Endothelial cell of umbilical vein (primary cell): ENCODE measurements around the gene OR5B12. TPM values are rescaled to one million over a fixed set of nuclear protein-coding genes. Genes with fewer than 3 reads are reported as not detected.

ENCODE experiments used
- BruUV-seq: library from RNA; stranded (reverse); fragments of 400-500 nt; replicated peaks from 2 replicates; lab custom pipeline; 2021; lab: Mats Ljungman, UMichigan
- CTCF ChIA-PET: fragments of 300-600, 350-600 bp; sonication (Branson Sonifier 250); formaldehyde crosslinking; loops from one replicate; lab custom pipeline; 2021; ENCODE audit warnings: antibody characterized with exemption, inconsistent platforms; lab: Charles Lee
- POLR2A ChIA-PET: fragments of 300-600, 350-600 bp; sonication (Branson Sonifier 250); formaldehyde crosslinking; loops from one replicate; lab custom pipeline; 2021; ENCODE audit warnings: antibody characterized with exemption, inconsistent platforms; lab: Charles Lee
- DNase-seq: peaks from one replicate; pipeline ENCODE4 v3.0.0-alpha.2; 2011; ENCODE audit warnings: low read depth, low spot score
- FAIRE-seq: peaks from 2 replicates; lab custom pipeline; 2011; peaks lifted over from hg19 to GRCh38; lab: Jason Lieb, UNC
- H2AFZ ChIP-seq: 2 replicates; pipeline ENCODE4 v1.6.0; 2012; ENCODE audit warnings: low read depth, low read length, control low read depth, inconsistent platforms
- H3K27ac ChIP-seq: 2 replicates; pipeline ENCODE4 v1.5.1; 2011; ENCODE audit warnings: low read depth, mild to moderate bottlenecking, control low read depth, low read length, moderate library complexity; ENCODE audit not compliant: insufficient read depth
- H3K27me3 ChIP-seq, 2 experiments: 2 replicates each; pipeline versions ENCODE4 v1.6.0 to v1.6.1; 2011; ENCODE audit warnings: low read length in 2 of 2, mixed read lengths in 1 of 2; ENCODE audit not compliant: control insufficient read depth in 2 of 2, insufficient read depth in 2 of 2
- H3K36me3 ChIP-seq, 2 experiments: 2 replicates in 1 of 2; 3 replicates in 1 of 2; pipeline ENCODE4 v1.5.1; 2011; ENCODE audit warnings: low read length in 2 of 2, mild to moderate bottlenecking in 1 of 2, moderate library complexity in 1 of 2; ENCODE audit not compliant: control insufficient read depth in 2 of 2, insufficient read depth in 2 of 2; ENCODE audit errors: extremely low read depth in 1 of 2
- H3K4me1 ChIP-seq: 3 replicates; pipeline ENCODE4 v1.5.1; 2011; ENCODE audit warnings: mild to moderate bottlenecking, low read length; ENCODE audit not compliant: control insufficient read depth, insufficient read depth; ENCODE audit errors: extremely low read depth
- H3K4me2 ChIP-seq: 2 replicates; pipeline ENCODE4 v1.6.1; 2011; ENCODE audit warnings: low read length, control low read depth, mixed read lengths; ENCODE audit not compliant: insufficient read depth
- H3K4me3 ChIP-seq, 3 experiments: fragments of 200-600 bp in 1 of 3; sonication (generic), shearing (Covaris generic) in 1 of 3; replicated peaks in 1 of 3; 2 replicates each; pipeline ENCODE4 v1.5.1; 2011 to 2016; ENCODE audit warnings: control low read depth in 3 of 3, low read length in 3 of 3, mild to moderate bottlenecking in 2 of 3, inconsistent platforms in 1 of 3, low read depth in 1 of 3, moderate library complexity in 1 of 3; ENCODE audit not compliant: insufficient read depth in 1 of 3
- H3K79me2 ChIP-seq: 2 replicates; pipeline ENCODE4 v1.6.0; 2012; ENCODE audit warnings: low read length, inconsistent platforms; ENCODE audit not compliant: control insufficient read depth, insufficient read depth
- H3K9ac ChIP-seq: replicated peaks from 2 replicates; pipeline ENCODE3; 2011; ENCODE audit warnings: low read length, control low read depth; ENCODE audit not compliant: insufficient read depth; ENCODE audit errors: extremely low read depth
- H3K9me1 ChIP-seq: replicated peaks from 3 replicates; pipeline ENCODE4 v1.6.0; 2011; ENCODE audit warnings: mild to moderate bottlenecking, low read length; ENCODE audit not compliant: control insufficient read depth, insufficient read depth; ENCODE audit errors: extremely low read depth
- H3K9me3 ChIP-seq: replicated peaks from 2 replicates; pipeline ENCODE4 v1.5.1; 2012; ENCODE audit warnings: low read length, inconsistent platforms; ENCODE audit not compliant: control insufficient read depth, insufficient read depth
- H4K20me1 ChIP-seq: replicated peaks from 2 replicates; pipeline ENCODE3; 2011; ENCODE audit warnings: mild to moderate bottlenecking, low read length; ENCODE audit not compliant: control insufficient read depth, insufficient read depth; ENCODE audit errors: extremely low read depth
- EZH2 ChIP-seq: IDR thresholded peaks from 2 replicates; pipeline ENCODE4 v1.6.1; 2012; ENCODE audit warnings: borderline replicate concordance, low read depth, mild to moderate bottlenecking, moderate library complexity, low read length, inconsistent platforms; ENCODE audit not compliant: severe bottlenecking
- FOS ChIP-seq: IDR thresholded peaks from 2 replicates; pipeline ENCODE4 v1.6.1; 2011; ENCODE audit warnings: mild to moderate bottlenecking, low read length, moderate library complexity, borderline replicate concordance; ENCODE audit not compliant: insufficient read depth
- GATA2 ChIP-seq: IDR thresholded peaks from 2 replicates; pipeline ENCODE4 v1.7.0; 2011; ENCODE audit warnings: low read depth, mild to moderate bottlenecking, moderate library complexity, mixed read lengths, low read length; ENCODE audit not compliant: insufficient read length, insufficient read depth
- JUN ChIP-seq: IDR thresholded peaks from 2 replicates; pipeline ENCODE4 v1.6.1; 2011; ENCODE audit warnings: borderline replicate concordance, low read depth; ENCODE audit not compliant: insufficient read length, insufficient read depth
- MYC ChIP-seq: IDR thresholded peaks from one replicate; pipeline ENCODE4 v1.6.1; 2011; ENCODE audit warnings: mild to moderate bottlenecking, low read depth, low read length
- POLR2A ChIP-seq: IDR thresholded peaks from 2 replicates; pipeline ENCODE4 v1.6.1; 2012; ENCODE audit warnings: low read depth, mild to moderate bottlenecking, control low read depth, low read length
- POLR2AphosphoS5 ChIP-seq: IDR thresholded peaks from 2 replicates; pipeline ENCODE4 v1.6.1; 2012; ENCODE audit warnings: low read depth, mild to moderate bottlenecking, control low read depth, low read length, moderate library complexity; ENCODE audit not compliant: insufficient read depth
- dilution Hi-C: fragments of 300-500 bp; cut with MboI; formaldehyde crosslinking; loops from one replicate; pipeline ENCODE4 v1.15.0; 2019; ENCODE audit warnings: low sequenced_read_pairs; ENCODE audit not compliant: extremely low pct_ligation_motif_present
- intact Hi-C: fragments of 100-400 bp; cut with micrococcal nuclease; formaldehyde crosslinking; loops from one replicate; pipeline ENCODE4 v1.10.0; 2022
- polyA plus RNA-seq, 4 experiments: library from polyadenylated mRNA; depleted of rRNA in 3 of 4; stranded (reverse) in 3 of 4; unstranded in 1 of 4; fragments of >200 nt; gene quantifications; 2 replicates each; pipeline versions ENCODE4 v1.2.1 to v1.2.3, GENCODE V29; 2011 to 2012; ENCODE audit warnings: missing spikeins in 1 of 4
- total RNA-seq: library from RNA; stranded (reverse); gene quantifications from 2 replicates; pipeline ENCODE4 v1.2.3, GENCODE V29; 2021
- TF ChIP-seq, protein P1 (sequence below), 2 donors: IDR thresholded peaks; 1 replicate in 1 of 2; 2 replicates in 1 of 2; pipeline ENCODE4 v1.5.1; 2011; ENCODE audit warnings: low read length in 2 of 2, mild to moderate bottlenecking in 2 of 2, moderate library complexity in 2 of 2, control low read depth in 1 of 2, inconsistent platforms in 1 of 2, low read depth in 1 of 2; ENCODE audit not compliant: insufficient read depth in 1 of 2; ENCODE audit errors: extremely low read depth in 1 of 2
- TF ChIP-seq, protein P2 (sequence below): IDR thresholded peaks from 2 replicates; pipeline ENCODE4 v1.6.1; 2011; ENCODE audit not compliant: insufficient read depth, insufficient read length

Gene OR5B12
- total and polyA plus RNA-seq, 2 donors (not counting 3 experiments of a cell fraction or from before 2014, with no cell fraction given): not detected

DNA sequence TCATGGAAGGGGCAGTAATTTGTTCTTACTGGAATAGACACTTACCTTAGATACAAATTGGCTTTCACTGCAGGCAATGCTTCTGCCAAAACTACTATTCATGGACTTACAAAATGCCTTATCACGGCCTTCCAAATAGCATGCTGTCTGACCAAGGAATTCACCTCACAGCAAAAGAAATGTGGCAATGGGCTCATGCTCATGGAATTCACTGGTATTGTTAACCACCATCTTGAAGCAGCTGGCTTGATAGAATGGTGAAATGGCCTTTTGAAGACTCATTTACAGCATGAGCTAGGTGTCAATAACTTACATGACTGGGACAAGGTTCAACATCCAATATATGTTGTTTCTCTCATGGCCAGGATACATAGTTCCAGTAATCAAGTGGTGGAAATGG is 43.9 kb upstream of the OR5B12 start:
- Histone ChIP-seq H3K9ac (no peak overlapping the region), H3K27ac (no peak overlapping the region), H3K9me1 (no peaks in the 10 kb centered on the region), H4K20me1 (no peaks in the 10 kb centered on the region), H3K4me1 (no peaks in the 10 kb centered on the region), H3K9me3 (no peaks in the 10 kb centered on the region), H3K36me3 (no peaks in the 10 kb centered on the region), H3K4me3 (no peak overlapping the region), H3K4me2 (no peak overlapping the region), H2AFZ (no peak overlapping the region), H3K27me3 (no peaks in the 10 kb centered on the region), H3K79me2 (no peaks in the 10 kb centered on the region)
- DNase-seq: no peak
- FAIRE-seq: no peak
- POLR2A ChIA-PET: no interaction called here
- TF ChIP-seq POLR2AphosphoS5 (no peak), POLR2A (no peak), EZH2 (no peak), MYC (no peak), FOS (no peak), JUN (no peak), GATA2 (no peak)
- TF ChIP-seq, protein P1, sequence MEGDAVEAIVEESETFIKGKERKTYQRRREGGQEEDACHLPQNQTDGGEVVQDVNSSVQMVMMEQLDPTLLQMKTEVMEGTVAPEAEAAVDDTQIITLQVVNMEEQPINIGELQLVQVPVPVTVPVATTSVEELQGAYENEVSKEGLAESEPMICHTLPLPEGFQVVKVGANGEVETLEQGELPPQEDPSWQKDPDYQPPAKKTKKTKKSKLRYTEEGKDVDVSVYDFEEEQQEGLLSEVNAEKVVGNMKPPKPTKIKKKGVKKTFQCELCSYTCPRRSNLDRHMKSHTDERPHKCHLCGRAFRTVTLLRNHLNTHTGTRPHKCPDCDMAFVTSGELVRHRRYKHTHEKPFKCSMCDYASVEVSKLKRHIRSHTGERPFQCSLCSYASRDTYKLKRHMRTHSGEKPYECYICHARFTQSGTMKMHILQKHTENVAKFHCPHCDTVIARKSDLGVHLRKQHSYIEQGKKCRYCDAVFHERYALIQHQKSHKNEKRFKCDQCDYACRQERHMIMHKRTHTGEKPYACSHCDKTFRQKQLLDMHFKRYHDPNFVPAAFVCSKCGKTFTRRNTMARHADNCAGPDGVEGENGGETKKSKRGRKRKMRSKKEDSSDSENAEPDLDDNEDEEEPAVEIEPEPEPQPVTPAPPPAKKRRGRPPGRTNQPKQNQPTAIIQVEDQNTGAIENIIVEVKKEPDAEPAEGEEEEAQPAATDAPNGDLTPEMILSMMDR (IDR thresholded peaks at IDR 0.05; ENCODE audit: extremely low read depth in 1 of 2, insufficient read depth in 1 of 2, low read depth in 1 of 2, low read length in 2 of 2): no peak
- TF ChIP-seq, protein P2, sequence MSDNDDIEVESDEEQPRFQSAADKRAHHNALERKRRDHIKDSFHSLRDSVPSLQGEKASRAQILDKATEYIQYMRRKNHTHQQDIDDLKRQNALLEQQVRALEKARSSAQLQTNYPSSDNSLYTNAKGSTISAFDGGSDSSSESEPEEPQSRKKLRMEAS: no peak
- dilution Hi-C loops: no loop called here
- intact Hi-C loops: no loop called here
- no TSS peak for BruUV-seq
- CTCF ChIA-PET: no interaction called here
